DMS79 (cell line): Measurements from ENCODE around the gene NPIPA7.
"Not testable (repeated sequence)": the region's sequence is repeated elsewhere in the genome, so short reads cannot be mapped to it uniquely, and the experiment has no call there.

Experiments
- DNase-seq: peaks from one replicate; lab custom pipeline; 2025; lab: John Stamatoyannopoulos, UW

Gene NPIPA7

DNA sequence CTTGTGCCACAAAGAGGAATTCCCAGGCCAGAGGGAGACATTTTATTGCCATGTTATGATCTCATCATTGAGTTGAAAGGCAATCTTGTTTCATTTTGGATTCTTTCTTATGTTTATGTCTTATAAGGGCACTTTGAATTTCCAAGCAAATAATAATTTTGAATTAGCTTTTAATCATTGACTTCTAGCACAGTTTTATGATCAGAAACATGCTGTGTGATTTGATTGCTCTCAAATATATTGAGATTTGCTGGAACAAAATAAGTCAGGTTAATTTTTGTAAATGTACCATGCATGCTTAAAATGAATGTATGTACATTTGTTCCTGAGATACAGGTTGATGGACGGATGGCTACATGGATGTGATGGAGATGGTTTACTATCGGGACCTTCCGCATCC lies at the start of gene NPIPA7:
NPIPA7 (plus strand) TSS at position 301 of the 400 bp plus-strand sequence. CDS start 105 bp downstream, outside the sequence.
- DNase-seq, result not testable (repeated sequence)

DNA sequence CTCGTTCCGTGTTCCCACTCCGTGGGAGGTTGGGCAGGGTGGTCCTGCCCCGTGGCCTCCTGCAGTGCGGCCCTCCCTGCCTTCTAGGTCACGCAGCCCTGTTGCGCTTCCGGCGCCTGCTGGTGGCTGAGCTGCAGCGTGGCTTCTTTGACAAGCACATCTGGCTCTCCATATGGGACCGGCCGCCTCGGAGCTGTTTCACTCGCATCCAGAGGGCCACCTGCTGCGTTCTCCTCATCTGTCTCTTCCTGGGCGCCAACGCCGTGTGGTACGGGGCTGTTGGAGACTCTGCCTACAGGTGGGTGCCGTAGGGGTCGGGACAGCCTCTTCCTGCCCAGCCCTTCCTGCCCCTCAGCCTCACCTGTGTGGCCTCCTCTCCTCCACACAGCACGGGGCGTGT lies 47.5 kb upstream of the NPIPA7 start:
- not testable (repeated sequence) for DNase-seq

DNA sequence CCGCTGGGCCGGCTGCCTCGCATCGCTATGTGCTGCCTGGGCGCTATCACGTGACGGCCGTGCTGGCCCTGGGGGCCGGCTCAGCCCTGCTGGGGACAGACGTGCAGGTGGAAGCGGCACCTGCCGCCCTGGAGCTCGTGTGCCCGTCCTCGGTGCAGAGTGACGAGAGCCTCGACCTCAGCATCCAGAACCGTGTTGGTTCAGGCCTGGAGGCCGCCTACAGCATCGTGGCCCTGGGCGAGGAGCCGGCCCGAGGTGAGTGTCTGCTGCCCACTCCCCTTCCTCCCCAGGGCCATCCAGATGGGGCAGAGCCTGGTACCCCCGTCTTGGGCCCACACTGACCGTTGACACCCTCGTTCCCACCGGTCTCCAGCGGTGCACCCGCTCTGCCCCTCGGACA lies 21.4 kb upstream of the NPIPA7 start:
- not testable (repeated sequence) for DNase-seq

DNA sequence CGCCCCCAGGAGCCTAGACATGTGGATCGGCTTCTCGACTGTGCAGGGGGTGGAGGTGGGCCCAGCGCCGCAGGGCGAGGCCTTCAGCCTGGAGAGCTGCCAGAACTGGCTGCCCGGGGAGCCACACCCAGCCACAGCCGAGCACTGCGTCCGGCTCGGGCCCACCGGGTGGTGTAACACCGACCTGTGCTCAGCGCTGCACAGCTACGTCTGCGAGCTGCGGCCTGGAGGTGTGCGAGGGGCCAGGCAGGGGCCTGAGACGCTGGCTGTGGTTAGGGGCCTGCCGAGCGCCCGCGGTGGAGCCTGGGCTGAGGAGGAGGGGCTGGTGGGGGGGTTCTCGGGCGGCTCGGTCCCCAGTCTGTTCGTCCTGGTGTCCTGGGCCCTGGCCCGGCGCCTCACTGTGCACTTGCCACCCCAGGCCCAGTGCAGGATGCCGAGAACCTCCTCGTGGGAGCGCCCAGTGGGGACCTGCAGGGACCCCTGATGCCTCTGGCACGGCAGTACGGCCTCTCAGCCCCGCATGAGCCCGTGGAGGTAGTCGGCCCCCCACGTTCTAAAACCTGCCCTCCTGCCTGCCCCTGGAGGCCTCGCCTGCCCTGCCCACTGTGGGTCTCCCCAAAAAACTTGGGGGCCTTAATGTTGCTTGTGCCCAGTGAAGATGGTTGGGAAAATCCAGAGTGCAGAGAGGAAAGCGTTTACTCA lies 20.2 kb upstream of the NPIPA7 start:
- not testable (repeated sequence) for DNase-seq

DNA sequence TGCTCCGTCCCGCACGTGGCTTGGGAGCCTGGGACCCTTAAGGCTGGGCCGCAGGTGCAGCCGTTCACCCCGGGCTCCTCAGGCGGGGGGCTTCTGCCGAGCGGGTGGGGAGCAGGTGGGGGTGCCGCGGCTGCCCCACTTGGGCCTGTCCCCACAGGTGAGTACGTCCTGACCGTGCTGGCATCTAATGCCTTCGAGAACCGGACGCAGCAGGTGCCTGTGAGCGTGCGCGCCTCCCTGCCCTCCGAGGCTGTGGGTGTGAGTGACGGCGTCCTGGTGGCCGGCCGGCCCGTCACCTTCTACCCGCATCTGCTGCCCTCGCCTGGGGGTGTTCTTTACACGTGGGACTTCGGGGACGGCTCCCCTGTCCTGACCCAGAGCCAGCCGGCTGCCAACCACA lies 15.3 kb upstream of the NPIPA7 start:
- DNase-seq, result not testable (repeated sequence)

DNA sequence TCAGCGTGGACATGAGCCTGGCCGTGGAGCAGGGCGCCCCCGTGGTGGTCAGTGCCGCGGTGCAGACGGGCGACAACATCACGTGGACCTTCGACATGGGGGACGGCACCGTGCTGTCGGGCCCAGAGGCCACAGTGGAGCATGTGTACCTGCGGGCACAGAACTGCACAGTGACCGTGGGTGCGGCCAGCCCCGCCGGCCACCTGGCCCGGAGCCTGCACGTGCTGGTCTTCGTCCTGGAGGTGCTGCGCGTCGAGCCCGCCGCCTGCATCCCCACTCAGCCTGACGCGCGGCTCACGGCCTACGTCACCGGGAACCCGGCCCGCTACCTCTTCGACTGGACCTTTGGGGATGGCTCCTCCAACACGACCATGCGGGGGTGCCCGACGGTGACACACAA lies 14.8 kb upstream of the NPIPA7 start:
- DNase-seq, result not testable (repeated sequence)

DNA sequence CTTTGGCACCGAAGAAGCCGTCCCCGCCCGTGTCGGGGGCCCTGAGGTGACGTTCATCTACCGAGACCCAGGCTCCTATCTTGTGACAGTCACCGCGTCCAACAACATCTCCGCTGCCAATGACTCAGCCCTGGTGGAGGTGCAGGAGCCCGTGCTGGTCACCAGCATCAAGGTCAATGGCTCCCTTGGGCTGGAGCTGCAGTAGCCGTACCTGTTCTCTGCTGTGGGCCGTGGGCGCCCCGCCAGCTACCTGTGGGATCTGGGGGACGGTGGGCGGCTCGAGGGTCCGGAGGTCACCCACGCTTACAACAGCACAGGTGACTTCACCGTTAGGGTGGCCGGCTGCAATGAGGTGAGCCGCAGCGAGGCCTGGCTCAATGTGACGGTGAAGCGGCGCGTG lies 14.2 kb upstream of the NPIPA7 start:
- DNase-seq, result not testable (repeated sequence)

DNA sequence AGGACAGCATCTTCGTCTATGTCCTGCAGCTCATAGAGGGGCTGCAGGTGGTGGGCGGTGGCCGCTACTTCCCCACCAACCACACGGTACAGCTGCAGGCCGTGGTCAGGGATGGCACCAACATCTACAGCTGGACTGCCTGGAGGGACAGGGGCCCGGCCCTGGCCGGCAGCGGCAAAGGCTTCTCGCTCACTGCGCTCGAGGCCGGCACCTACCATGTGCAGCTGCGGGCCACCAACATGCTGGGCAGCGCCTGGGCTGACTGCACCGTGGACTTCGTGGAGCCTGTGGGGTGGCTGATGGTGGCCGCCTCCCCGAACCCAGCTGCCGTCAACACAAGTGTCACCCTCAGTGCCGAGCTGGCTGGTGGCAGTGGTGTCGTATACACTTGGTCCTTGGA lies 13.6 kb upstream of the NPIPA7 start:
- DNase-seq, result not testable (repeated sequence)

DNA sequence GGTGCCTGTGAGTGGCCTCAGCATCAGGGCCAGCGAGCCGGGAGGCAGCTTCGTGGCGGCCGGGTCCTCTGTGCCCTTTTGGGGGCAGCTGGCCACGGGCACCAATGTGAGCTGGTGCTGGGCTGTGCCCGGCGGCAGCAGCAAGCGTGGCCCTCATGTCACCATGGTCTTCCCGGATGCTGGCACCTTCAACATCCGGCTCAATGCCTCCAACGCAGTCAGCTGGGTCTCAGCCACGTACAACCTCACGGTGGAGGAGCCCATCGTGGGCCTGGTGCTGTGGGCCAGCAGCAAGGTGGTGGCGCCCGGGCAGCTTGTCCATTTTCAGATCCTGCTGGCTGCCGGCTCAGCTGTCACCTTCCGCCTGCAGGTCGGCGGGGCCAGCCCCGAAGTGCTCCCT lies 13.1 kb upstream of the NPIPA7 start:
- DNase-seq, result not testable (repeated sequence)

DNA sequence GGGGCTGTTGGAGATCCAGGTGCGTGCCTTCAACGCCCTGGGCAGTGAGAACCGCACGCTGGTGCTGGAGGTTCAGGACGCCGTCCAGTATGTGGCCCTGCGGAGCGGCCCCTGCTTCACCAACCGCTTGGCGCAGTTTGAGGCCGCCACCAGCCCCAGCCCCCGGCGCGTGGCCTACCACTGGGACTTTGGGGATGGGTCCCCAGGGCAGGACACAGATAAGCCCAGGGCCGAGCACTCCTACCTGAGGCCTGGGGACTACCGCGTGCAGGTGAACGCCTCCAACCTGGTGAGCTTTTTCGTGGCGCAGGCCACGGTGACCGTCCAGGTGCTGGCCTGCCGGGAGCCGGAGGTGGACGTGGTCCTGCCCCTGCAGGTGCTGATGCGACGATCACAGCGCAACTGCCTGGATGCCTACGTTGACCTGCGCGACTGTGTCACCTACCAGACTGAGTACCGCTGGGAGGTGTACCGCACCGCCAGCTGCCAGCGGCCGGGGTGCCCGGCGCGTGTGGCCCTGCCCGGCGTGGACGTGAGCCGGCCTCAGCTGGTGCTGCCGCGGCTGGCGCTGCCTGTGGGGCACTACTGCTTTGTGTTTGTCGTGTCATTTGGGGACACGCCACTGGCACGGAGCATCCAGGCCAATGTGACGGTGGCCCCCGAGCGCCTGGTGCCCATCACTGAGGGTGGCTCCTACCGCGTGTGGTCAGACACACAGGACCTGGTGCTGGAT lies 12.2 kb upstream of the NPIPA7 start:
- not testable (repeated sequence) for DNase-seq

DNA sequence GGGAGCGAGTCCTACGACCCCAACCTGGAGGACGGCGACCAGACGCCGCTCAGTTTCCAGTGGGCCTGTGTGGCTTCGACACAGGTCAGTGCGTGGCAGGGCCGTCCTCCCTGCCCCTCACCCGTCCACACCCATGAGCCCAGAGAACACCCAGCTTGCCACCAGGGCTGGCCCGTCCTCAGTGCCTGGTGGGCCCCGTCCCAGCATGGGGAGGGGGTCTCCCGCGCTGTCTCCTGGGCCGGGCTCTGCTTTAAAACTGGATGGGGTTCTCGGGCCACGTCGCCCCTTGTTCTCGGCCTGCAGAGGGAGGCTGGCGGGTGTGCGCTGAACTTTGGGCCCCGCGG lies 11.7 kb upstream of the NPIPA7 start:
- not testable (repeated sequence) for DNase-seq

DNA sequence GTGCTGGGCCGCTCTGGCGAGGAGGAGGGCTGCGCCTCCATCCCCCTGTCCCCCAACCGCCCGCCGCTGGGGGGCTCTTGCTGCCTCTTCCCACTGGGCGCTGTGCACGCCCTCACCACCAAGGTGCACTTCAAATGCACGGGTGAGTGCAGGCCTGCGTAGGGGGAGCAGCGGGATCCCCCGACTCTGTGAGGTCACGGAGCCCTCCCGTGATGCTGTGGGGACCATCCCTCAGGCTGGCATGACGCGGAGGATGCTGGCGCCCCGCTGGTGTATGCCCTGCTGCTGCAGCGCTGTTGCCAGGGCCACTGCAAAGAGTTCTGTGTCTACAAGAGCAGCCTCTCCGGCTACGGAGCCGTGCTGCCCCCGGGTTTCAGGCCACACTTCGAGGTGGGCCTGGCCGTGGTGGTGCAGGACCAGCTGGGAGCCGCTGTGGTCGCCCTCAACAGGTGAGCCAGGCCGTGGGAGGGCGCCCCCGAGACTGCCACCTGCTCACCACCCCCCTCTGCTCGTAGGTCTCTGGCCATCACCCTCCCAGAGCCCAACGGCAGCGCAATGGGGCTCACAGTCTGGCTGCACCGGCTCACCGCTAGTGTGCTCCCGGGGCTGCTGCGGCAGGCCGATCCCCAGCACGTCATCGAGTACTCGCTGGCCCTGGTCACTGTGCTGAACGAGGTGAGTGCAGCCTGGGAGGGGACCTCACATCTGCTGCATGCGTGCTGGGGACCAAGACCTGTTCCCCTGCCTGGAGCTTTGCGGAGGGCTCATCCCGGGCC lies 9.7 kb upstream of the NPIPA7 start:
- not testable (repeated sequence) for DNase-seq

DNA sequence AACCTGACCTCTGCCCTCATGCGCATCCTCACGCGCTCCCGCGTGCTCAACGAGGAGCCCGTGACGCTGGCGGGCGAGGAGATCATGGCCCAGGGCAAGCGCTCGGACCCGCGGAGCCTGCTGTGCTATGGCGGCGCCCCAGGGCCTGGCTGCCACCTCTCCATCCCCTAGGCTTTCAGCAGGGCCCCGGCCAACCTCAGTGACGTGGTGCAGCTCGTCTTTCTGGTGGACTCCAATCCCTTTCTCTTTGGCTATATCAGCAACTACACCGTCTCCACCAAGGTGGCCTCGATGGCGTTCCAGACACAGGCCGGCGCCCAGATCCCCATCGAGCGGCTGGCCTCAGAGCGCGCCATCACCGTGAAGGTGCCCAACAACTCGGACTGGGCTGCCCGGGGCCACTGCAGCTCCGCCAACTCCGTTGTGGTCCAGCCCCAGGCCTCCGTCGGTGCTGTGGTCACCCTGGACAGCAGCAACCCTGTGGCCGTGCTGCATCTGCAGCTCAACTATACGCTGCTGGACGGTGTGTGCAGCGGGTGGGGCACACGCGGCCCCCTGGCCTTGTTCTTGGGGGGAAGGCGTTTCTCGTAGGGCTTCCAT lies 7.7 kb upstream of the NPIPA7 start:
- not testable (repeated sequence) for DNase-seq

DNA sequence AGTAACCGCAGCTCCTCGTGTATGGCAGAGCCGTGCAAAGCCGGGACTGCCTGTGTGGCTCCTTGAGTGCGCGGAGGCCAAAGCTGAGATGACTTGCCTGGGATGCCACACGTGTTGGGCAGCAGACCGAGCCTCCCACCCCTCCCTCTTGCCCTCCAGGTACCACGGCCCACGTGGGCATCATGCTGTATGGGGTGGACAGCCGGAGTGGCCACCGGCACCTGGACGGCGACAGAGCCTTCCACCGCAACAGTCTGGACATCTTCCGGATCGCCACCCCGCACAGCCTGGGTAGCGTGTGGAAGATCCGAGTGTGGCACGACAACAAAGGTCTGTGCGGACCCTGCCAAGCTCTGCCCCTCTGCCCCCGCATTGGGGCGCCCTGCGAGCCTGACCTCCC lies 4.7 kb upstream of the NPIPA7 start:
- DNase-seq, result not testable (repeated sequence)

DNA sequence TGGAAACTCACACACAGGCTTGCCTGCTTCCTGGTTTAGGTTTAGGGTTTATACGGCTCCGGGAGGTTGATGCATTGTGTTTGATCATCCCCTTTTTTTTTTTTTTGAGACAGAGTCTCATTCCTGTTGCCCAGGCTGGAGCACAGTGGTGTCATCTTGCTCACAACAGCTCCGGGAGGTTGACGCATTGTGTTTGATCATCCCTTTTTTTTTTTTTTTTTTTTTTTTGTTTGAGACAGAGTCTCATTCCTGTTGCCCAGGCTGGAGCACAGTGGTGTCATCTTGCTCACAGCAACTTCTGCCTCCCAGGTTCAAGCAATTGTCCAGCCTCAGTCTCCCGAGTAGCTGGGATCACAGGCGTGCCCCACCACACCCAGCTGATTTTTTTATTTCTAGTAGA lies 20.7 kb downstream of the NPIPA7 start:
- DNase-seq, result not testable (repeated sequence)

DNA sequence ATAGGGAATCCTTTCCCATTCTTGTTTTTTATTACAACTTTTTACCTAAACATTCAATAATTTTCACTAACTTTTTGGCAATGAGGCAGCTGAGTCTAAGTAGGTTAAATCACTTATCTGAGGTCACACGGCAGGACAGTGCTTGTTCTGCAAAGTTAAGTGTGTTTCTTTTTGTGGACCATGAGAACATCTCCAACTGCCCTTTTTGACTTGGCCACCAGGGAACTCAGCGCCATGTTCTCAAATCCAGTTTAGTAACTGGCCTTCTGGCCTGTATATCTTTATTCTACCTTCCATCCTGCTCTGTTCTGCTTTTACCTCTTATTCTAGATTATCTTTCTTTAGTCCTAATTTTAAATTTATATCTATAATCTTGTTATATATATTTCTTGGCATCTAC lies 23.4 kb downstream of the NPIPA7 start:
- not testable (repeated sequence) for DNase-seq

DNA sequence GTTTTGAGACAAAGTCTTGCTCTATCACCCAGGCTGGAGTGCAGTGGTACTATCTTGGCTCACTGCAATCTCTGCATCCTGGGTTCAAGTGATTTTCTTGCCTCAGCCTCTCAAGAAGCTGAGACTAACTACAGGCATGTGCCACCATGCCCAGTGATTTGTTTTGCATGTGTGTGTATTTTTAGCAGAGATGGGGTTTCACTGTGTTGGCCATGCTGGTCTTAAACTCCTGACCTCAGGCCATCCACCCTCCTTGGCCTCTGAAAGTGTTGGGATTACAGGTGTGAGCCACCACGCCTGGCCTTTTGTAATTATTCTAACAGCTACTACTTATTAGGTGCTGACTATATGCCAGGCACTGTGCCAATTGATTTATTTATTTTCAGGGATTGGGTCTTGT lies 25.3 kb downstream of the NPIPA7 start:
- DNase-seq, result not testable (repeated sequence)

DNA sequence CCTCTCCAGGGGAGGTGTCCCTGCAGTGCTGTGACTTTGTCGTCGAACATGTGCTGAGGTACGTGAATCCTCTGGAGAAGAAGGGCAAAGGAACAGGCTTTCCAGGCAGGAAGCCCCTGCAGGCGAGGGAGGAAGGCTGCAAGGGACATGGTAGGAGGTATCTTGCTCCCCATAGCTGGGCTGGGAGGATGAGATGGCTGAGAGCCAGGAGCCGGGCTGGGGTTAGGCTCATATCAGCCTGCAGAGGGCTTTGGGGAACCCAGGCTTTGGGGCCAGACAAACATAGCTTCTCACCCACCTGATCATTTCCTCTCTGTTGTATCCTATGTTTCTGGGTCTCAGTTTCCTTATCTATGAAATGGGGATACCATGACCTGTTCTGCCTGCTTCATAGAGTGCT lies 26.5 kb downstream of the NPIPA7 start:
- not testable (repeated sequence) for DNase-seq

DNA sequence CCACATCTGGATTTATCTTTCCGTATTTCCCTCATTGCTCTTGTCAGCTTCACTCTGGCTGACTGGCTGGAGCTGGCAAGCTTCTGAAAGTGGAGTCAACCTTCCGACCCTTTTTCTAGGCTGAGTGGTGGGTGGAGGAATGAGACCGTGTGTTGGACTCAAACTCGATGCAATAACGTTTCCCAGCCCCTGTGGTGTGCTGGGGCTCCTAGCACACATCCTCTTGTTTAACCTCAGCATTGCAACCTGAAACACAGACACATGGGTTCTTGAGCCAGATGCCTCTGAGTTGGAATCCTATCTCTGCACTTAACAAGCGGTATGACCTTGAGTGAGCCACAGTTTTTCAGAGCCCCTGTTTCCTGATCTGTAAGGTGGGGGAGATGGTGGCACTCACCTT lies 29.5 kb downstream of the NPIPA7 start:
- not testable (repeated sequence) for DNase-seq

DNA sequence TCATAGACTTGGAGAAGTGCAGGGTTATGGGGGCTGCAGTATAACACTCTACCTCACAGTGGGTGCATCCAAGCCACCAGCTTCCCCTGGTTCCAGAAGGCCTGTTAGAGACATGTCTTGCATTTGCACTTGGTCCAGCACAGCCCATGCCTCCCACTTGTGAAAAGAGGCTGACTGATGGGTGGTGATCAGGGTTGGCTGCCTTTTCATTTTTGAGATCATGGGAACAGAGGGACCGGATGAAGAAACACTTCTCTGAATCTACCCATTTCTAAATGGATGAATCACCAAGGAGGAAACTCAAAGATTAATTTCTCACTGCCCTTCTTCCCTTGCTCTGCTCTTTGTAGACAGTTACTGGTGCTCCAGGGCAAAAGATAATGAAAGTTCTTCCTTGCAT lies 34.8 kb downstream of the NPIPA7 start:
- not testable (repeated sequence) for DNase-seq

DNA sequence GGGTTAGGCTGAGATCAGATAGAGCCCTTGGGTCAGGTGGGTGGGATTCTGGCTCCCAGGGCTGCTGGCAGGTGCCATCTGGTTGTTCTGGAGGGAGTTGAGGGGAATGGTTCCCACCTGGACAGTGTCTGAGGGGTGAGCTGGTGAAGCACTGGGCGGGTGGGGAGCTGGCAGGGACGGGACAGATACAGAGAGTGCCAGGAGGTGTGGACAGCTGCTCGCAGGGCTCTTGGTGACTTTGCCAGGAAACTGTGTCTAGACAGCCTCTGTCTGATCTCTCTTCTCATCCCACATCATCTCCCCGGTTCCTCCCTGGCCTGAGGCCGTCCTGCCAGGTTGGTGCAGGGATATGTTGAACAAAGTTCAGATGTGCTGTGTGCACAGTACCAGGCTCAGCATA lies 38.1 kb downstream of the NPIPA7 start:
- not testable (repeated sequence) for DNase-seq

DNA sequence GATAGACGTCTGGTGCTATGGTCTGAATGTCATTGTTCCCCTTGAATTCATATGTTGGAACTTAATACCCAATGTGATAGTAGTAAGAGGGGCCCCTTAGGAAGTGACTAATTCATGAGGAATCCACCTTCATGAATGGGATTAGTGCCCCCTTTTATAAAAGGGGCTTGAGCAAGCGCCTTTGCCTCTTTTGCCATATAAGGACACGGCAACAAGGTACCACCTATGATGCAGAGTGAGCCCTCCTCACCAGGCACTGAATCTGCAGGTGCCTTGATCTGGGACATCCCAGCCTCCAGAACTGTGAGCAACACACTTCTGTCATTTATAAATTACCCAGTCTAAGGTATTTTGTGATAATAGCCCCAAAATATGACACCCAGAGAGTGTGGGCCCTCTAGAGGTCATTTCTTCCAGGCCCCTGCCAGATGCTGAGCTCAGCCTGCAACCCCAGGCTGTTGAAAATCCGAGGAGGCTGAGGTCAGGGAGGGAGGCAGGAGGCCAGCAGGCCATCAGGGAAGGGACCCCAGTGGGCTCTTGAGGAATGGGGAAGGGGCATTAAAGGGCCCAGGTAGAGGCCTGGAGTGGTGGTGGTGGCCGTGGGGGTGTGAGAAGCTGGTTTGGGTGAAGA lies 39.1 kb downstream of the NPIPA7 start:
- DNase-seq, result not testable (repeated sequence)
